Posterior vena cava (tissue), 2 donors: Measurements from ENCODE around the gene PRKAG2. TPM values are rescaled to one million over a fixed set of nuclear protein-coding genes. Genes with fewer than 3 reads are reported as not detected.
A peak's percentile ranks its signal among the peaks of the same experiment; 100 is the strongest.

Experiments used
- DNase-seq: peaks from one replicate; pipeline ENCODE4 v3.0.0-alpha.2; 2020; ENCODE audit warnings: low spot score
- intact Hi-C, 2 donors: fragments of 100-400 bp; cut with DNase I; formaldehyde crosslinking; loops; one replicate each; pipeline versions ENCODE4 v1.14.1 to v1.14.2; 2022 to 2023
- total RNA-seq, 2 donors: library from RNA; stranded (reverse); fragmentation: NEBNext Ultra II Directional; extraction: Animal tissue kit (Norgen Biotek cat#: 25700); gene quantifications; one replicate each; pipeline ENCODE4 v1.2.1, GENCODE V29; 2021
- donor health status: DM: yes; HTN: yes; CAD: no.
- donor health status: DM: yes; HTN: yes; CAD: no.

Gene PRKAG2
- total RNA-seq, 2 donors from 2014 or later: 91.8 to 94.2 TPM

GRCh38 chr7:151858456-151858855, 18.5 kb downstream of the PRKAG2 start:
- intact Hi-C loops: no loop called here
- peak; percentile 78 for DNase-seq

GRCh38 chr7:151857866-151858450, 19.0 kb downstream of the PRKAG2 start:
- peak; percentile 58 for DNase-seq
- intact Hi-C loops: no loop called here

GRCh38 chr7:151857412-151857811, 19.5 kb downstream of the PRKAG2 start:
- intact Hi-C loops: no loop called here
- DNase-seq: peak; percentile 57

GRCh38 chr7:151856516-151856915, 20.4 kb downstream of the PRKAG2 start:
- intact Hi-C loops: no loop called here
- no peak for DNase-seq

- intact Hi-C loops: no loop called here
Observed at GRCh38 chr7:151856098-151856497, 20.8 kb downstream of the PRKAG2 start.

GRCh38 chr7:151854720-151855071, 22.2 kb downstream of the PRKAG2 start:
- intact Hi-C loops: no loop called here

More at GRCh38 chr7:151856098-151856497, 20.8 kb downstream of the PRKAG2 start:
- no peak for DNase-seq

GRCh38 chr7:151853896-151854719, 22.8 kb downstream of the PRKAG2 start:
- intact Hi-C loops: no loop called here
- peak; percentile 38 for DNase-seq

More at GRCh38 chr7:151854720-151855071, 22.2 kb downstream of the PRKAG2 start:
- no peak for DNase-seq

GRCh38 chr7:151852486-151853396, 24.2 kb downstream of the PRKAG2 start:
- peak; percentile 72 for DNase-seq
- intact Hi-C loops: no loop called here

- intact Hi-C loops: no loop called here
- DNase-seq: peak; percentile 83
Observed at GRCh38 chr7:151851782-151852181, 25.1 kb downstream of the PRKAG2 start.

GRCh38 chr7:151851145-151851751, 25.7 kb downstream of the PRKAG2 start:
- intact Hi-C loops: no loop called here
- peak; percentile 89 for DNase-seq

- intact Hi-C loops: no loop called here
- peak; percentile 71 for DNase-seq
Observed at GRCh38 chr7:151850491-151851124, 26.3 kb downstream of the PRKAG2 start.

- peak; percentile 35 for DNase-seq
- intact Hi-C loops: no loop called here
Observed at GRCh38 chr7:151849879-151850260, 27.0 kb downstream of the PRKAG2 start.

- DNase-seq: peak; percentile 48
- intact Hi-C loops: no loop called here
Observed at GRCh38 chr7:151849008-151849878, 27.7 kb downstream of the PRKAG2 start.

- peak; percentile 58 for DNase-seq
- intact Hi-C loops: no loop called here
Observed at GRCh38 chr7:151847681-151848081, 29.2 kb downstream of the PRKAG2 start.

- peak; percentile 17 for DNase-seq
Observed at GRCh38 chr7:151847136-151847535, 29.8 kb downstream of the PRKAG2 start.

GRCh38 chr7:151845412-151846205, 31.3 kb downstream of the PRKAG2 start:
- intact Hi-C loops: no loop called here
- DNase-seq: peak; percentile 72

More at GRCh38 chr7:151847136-151847535, 29.8 kb downstream of the PRKAG2 start:
- intact Hi-C loops: no loop called here

- peak; percentile 58 for DNase-seq
- intact Hi-C loops: no loop called here
Observed at GRCh38 chr7:151844825-151845200, 32.1 kb downstream of the PRKAG2 start.
